IPS DF 6.9 (cell line): Measurements from ENCODE around the gene EEF1A2.

Experiments
- DNase-seq: peaks from one replicate; pipeline ENCODE4 v3.0.0-alpha.2; 2013; ENCODE audit warnings: low read depth, low spot score
- H3K27ac ChIP-seq: one replicate; pipeline ENCODE4 v1.5.1; 2013; ENCODE audit warnings: low read length, control low read depth
- H3K27me3 ChIP-seq: 2 replicates; pipeline ENCODE4 v1.6.1; 2013; ENCODE audit warnings: mild to moderate bottlenecking, low read length; ENCODE audit not compliant: control insufficient read depth, insufficient read depth
- H3K36me3 ChIP-seq: 2 replicates; pipeline ENCODE4 v1.6.1; 2013; ENCODE audit warnings: low read length; ENCODE audit not compliant: control insufficient read depth, insufficient read depth
- H3K4me1 ChIP-seq: 2 replicates; pipeline ENCODE4 v1.6.1; 2013; ENCODE audit warnings: low read length; ENCODE audit not compliant: control insufficient read depth, insufficient read depth
- H3K4me3 ChIP-seq: 2 replicates; pipeline ENCODE4 v1.5.1; 2013; ENCODE audit warnings: mild to moderate bottlenecking, low read length
- H3K9me3 ChIP-seq: 2 replicates; pipeline ENCODE4 v1.6.1; 2013; ENCODE audit warnings: low read length, inconsistent platforms; ENCODE audit not compliant: control insufficient read depth, insufficient read depth
- WGBS: extraction: QIAGEN DNeasy Blood & Tissue Kit; methylation state at CpG from one replicate; pipeline ENCODE4 v1.1.7; 2013; ENCODE audit warnings: mixed read lengths, missing lambda C conversion rate; ENCODE audit not compliant: insufficient read length, insufficient coverage; 5-methylcytosine and 5-hydroxymethylcytosine counted together

EEF1A2 gene

DNA sequence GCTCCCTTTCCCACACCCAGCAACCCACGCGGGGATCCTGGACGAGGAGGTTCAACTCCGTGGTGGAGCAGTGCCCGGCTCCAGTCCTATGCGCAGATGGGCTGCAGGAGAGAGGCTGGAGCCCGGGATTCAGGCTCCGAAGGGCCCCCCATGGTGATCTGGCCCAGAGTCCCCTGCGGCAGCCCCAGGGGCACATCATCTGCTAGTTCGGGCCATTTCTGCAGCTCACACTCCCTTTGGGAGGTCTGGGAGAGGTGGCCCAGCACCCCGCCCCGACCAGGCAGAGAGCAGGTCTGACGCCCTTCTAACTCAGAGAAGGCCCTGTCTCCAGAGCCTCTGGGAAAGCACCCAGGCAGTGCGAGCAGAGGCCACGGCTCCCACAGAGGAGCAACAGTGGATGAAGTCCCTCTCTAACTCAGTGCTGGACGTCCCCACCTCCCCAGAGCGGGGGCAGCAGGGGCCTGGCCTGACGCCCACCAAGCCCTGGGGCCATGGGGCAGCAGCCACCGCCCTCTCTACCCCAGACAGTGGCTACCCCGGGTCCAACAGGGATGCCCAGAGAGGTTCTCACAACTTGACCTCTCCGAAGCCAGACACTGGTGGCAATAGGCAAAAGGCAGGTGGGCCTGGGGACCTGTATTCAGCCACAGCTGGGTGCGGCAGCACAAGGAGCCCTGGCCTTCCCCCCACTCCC lies 29.7 kb downstream of the EEF1A2 start:
- no peaks in the 10 kb centered on the region for H3K36me3 ChIP-seq
- no peak for DNase-seq
- H3K27me3 ChIP-seq, result no peaks in the 10 kb centered on the region
- H3K27ac ChIP-seq, result no peak overlapping the region
- peaks cover 16% of the 10 kb centered on the region for H3K4me1 ChIP-seq
- no peaks in the 10 kb centered on the region for H3K9me3 ChIP-seq
- H3K4me3 ChIP-seq, result no peak overlapping the region
- no CpG with 5 or more reads among the region's 22 CpGs for WGBS

DNA sequence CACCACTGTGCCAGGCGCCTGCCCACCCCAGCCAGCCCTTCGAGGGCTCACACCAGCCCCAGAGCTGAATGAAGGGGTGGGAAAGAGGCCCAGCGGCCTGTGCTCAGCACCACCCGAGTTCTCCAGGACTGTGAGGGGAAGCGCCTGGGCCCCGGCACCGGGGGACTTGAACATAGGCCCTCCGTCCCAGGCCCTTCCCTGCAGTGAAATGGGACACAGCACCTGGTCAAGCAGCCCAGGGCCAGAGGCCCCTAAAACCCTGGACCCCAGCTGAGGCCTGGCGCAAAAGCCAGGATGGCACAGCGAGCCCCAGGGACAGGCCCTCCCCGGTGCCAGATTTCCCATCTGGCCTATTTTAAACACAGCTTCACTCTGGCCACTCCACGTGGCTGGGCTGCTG lies 30.5 kb downstream of the EEF1A2 start:
- DNase-seq, result no peak
- Histone ChIP-seq H3K27ac (no peak overlapping the region), H3K27me3 (no peaks in the 10 kb centered on the region), H3K36me3 (no peaks in the 10 kb centered on the region), H3K4me3 (no peak overlapping the region), H3K9me3 (no peaks in the 10 kb centered on the region), H3K4me1 (peaks cover 16% of the 10 kb centered on the region)
- WGBS, result no CpG with 5 or more reads among the region's 12 CpGs

DNA sequence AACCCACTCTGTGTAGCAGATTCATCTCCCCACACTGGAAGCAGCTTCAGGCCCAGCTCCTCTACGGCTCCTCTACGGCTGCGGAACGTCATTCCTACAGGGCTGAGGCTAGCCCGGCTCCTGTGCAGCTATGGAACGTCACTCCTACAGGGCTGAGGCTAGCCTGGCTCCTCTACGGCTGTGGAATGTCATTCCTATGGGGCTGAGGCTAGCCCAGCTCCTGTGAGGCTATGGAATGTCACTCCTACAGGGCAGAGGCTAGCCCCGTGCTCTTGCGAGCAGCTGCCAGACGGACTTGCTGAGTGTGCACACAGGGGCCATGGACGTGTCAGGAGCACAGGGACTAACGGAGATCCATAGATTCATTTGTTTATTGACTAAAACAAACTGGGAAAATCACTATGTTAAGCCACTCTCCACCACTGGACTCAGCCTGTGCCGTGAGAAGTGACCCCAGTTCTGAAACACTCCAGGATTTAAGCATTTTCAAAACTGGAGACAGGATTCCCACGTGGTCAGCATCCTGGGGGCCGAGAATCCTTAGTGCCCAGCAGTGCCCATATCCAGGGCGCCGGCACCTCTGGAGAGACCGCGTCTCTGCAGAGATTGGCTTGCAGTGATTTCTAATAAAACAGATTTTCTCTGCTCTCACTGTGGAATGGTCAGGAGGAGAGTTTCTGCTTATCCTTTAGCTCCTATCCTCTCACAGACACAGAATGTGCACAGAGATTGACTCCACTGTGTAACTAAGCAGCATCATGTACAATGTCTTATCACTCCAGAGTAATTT lies 31.4 kb downstream of the EEF1A2 start:
- Histone ChIP-seq H3K4me1 (peaks cover 12% of the 10 kb centered on the region), H3K36me3 (no peaks in the 10 kb centered on the region), H3K27ac (no peak overlapping the region), H3K4me3 (no peak overlapping the region), H3K9me3 (no peaks in the 10 kb centered on the region), H3K27me3 (no peaks in the 10 kb centered on the region)
- no peak for DNase-seq
- WGBS, result no CpG with 5 or more reads among the region's 19 CpGs

DNA sequence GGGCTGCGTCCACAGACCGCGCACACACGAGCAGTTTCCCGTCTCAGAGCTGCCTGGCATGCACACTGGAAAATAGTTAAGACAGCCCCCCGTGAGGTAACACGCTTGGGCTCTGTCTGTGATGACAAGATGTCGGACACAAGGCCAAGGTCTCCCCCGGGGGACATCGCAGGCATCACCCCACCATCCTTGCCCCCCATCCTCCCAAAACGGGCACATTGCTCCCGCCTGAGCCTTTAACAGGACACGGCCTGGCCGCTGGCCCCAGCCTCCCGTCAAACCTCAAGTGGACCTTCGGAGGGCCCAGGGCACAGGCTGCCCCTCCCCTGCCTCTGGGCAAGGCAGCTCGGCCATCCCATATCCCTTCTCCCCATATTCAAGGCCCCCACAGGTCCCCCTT lies 32.0 kb downstream of the EEF1A2 start:
- H3K27me3 ChIP-seq, result no peaks in the 10 kb centered on the region
- H3K4me3 ChIP-seq, result no peak overlapping the region
- H3K4me1 ChIP-seq, result peaks cover 12% of the 10 kb centered on the region
- no peaks in the 10 kb centered on the region for H3K9me3 ChIP-seq
- H3K27ac ChIP-seq, result no peak overlapping the region
- WGBS, result no CpG with 5 or more reads among the region's 17 CpGs
- no peaks in the 10 kb centered on the region for H3K36me3 ChIP-seq
- DNase-seq, result no peak

DNA sequence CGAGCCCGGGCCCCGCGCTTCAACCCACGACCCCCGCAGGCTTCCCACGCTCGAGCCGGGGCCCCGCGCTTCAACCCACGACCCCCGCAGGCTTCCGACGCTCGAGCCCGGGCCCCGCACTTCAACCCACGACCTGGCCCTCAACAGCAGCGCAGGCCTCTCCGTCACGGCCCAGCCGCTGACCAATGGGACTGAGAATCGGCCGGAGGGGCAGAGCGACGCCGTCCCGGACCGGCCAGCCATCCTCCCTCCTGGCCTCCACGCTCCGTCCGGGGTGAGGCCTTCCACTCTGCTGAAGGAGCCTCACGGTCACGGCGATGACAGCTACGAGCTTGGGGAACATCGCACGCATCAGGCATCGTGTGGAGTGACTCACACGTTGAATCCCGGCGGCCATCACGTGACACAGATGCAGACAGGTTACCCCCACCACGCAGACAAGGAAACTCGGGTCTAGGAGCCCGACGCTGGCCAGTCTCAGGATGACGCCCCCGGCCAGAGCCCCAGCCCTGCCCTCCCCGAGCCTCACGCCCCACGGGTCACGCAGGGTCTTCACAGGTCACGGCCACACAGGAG lies 32.5 kb downstream of the EEF1A2 start:
- Histone ChIP-seq H3K27ac (no peak overlapping the region), H3K4me1 (peaks cover 12% of the 10 kb centered on the region), H3K4me3 (no peak overlapping the region), H3K36me3 (no peaks in the 10 kb centered on the region), H3K9me3 (no peaks in the 10 kb centered on the region), H3K27me3 (no peaks in the 10 kb centered on the region)
- no CpG with 5 or more reads among the region's 55 CpGs for WGBS
- no peak for DNase-seq

DNA sequence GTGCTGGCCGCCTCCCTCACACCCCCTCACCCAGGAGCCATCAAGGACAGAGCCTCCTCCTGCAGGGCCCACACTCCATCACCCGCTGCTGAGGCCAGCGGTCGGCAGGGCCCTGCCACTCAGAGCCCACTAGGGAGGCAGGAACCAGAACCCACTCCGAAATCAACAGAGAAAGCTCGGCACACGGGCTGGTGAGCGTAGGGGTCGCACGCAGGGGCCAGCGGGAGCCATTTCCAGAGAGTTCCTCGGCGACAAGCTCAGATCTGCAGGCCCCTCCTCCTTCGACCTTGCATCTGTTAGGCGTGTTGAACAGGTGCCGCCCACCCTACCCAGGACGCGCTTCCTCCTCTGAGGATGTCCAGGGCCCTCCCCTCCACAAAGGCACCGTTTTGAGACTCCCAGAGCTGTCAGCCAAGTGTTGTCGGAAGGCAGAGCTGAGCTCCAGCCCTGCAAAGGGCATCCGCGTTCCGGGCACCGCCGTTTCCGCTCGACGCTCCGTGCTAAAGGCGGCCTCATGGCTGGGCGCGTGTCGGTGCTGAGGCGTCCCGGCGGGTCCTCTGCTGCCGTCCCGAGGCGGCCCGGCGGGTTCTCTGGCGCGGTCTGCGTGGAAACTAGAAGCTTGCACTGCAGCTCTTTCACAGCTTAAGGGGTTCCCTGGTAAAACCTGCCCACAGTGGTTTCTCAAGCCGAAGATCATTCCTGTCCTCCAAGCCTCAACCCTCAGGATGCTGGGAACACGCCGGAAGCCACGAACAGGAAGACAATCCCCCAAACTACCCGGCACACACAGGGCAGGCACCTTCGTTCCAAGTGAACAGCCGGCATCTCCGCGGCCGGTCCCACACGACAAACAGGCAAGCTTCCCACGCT lies 33.3 kb downstream of the EEF1A2 start:
- Histone ChIP-seq H3K4me1 (peaks cover 11% of the 10 kb centered on the region), H3K9me3 (no peaks in the 10 kb centered on the region), H3K4me3 (no peak overlapping the region), H3K27ac (no peak overlapping the region), H3K36me3 (no peaks in the 10 kb centered on the region), H3K27me3 (no peaks in the 10 kb centered on the region)
- WGBS, result no CpG with 5 or more reads among the region's 56 CpGs
- DNase-seq, result no peak

DNA sequence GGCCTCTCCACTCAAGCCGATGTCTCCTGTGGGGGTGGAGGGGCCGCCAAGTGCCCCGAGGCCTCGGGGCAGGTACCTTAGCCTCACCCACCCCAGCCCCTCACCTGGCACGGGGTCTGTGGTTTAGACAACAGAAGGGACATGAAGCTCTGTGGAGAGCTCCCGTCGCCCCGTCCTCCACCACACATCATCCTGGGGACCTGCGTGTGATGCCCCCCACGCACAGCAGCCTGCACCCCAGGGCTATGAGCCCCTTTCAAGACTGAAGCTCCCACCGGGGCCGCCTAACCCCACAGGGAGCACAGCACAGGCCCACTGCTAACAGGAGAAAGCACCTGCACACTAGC lies 34.6 kb downstream of the EEF1A2 start:
- Histone ChIP-seq H3K27ac (no peak overlapping the region), H3K36me3 (no peaks in the 10 kb centered on the region; the same call in 1 of the 2 replicates), H3K27me3 (no peaks in the 10 kb centered on the region), H3K9me3 (no peaks in the 10 kb centered on the region), H3K4me3 (no peak overlapping the region), H3K4me1 (peaks cover 2% of the 10 kb centered on the region; the same call in 1 of the 2 replicates)
- WGBS, result no CpG with 5 or more reads among the region's 12 CpGs
- no peak for DNase-seq

DNA sequence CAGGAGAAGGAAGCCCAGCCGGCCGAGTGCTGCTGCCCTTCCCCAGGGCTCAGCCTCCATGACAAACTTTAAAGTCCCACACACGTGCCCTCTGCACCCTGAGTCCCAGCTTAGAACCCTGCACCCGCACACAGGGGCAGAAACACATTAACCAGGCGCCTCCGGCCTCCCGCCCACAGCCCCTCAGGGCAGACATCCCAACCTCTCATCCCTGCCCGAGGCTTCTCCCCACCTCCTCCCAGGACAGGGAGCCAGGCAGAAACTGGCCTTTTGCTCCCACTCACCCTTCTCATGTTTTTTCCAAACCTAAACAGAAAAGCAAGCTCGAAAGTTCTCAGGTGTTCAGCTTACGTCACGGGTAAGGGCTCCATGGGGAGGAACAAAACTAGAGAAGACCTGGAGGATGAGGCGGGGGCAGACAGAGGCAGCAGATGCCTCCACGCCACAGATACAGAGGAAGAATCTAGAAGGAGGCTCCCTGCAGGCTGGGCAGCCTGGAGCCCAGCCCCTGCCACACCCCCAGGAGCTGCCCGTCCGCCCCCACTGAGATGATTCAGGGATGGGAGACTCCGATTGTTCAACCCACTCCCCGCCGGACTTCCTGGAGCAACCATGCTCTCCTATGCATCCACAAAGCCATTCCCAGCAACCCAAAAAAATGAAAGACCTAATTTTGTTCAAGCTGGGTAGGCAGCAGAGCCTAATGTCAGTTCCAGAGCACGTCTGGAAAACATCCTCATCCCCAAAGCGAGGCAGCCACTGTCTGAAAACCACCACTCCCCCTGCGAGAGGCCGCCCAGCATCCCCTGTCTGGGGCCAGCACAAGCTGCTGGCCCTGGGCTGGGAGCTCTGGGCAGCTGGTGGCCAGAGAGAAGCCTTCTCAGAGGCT lies 35.2 kb downstream of the EEF1A2 start:
- no peak overlapping the region for H3K27ac ChIP-seq
- H3K9me3 ChIP-seq, result no peaks in the 10 kb centered on the region
- H3K27me3 ChIP-seq, result no peaks in the 10 kb centered on the region
- H3K4me1 ChIP-seq, result peaks cover 2% of the 10 kb centered on the region; the same call in 1 of the 2 replicates
- no peaks in the 10 kb centered on the region; the same call in 1 of the 2 replicates for H3K36me3 ChIP-seq
- no peak for DNase-seq
- WGBS, result no CpG with 5 or more reads among the region's 22 CpGs
- no peak overlapping the region for H3K4me3 ChIP-seq

DNA sequence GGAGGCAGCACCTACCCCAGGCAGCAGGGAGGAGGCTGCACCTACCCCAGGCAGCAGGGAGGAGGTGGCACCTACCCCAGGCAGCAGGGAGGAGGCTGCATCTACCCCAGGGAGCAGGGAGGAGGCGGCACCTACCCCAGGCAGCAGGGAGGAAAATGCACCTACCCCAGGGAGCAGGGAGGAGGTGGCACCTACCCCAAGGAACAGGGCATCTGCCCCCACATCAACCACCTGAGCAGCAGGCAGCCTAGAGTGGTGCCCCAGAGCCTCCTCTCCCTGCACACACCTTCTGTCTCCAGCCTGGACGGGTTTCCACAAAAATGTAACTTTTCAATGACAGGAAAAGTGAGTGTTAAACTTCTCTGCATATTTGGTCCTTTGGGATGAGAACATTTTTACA lies 36.6 kb downstream of the EEF1A2 start:
- Histone ChIP-seq H3K4me3 (no peak overlapping the region), H3K27ac (no peak overlapping the region), H3K36me3 (no peaks in the 10 kb centered on the region; the same call in 1 of the 2 replicates), H3K9me3 (no peaks in the 10 kb centered on the region), H3K27me3 (no peaks in the 10 kb centered on the region), H3K4me1 (peaks cover 2% of the 10 kb centered on the region; the same call in 1 of the 2 replicates)
- no CpG with 5 or more reads among the region's 2 CpGs for WGBS
- no peak for DNase-seq
